K562 (cell line): ENCODE data around the gene PYY. TPM values are rescaled to one million over a fixed set of nuclear protein-coding genes. Genes with fewer than 3 reads are reported as not detected.

Source experiments
- BRCA1 ChIP-seq, 2 experiments: fragments of 450-650 bp in 1 of 2; sonication (generic) in 1 of 2; formaldehyde crosslinking in 1 of 2; IDR thresholded peaks; 2 replicates each; pipeline versions ENCODE4 v1.5.0 to v1.6.1; 2017 to 2020; ENCODE audit warnings: mild to moderate bottlenecking in 1 of 2, missing genetic modification reagents in 1 of 2
- BRF1 ChIP-seq: IDR thresholded peaks from 3 replicates; pipeline ENCODE4 v1.6.1; 2011; ENCODE audit warnings: borderline replicate concordance, mild to moderate bottlenecking; ENCODE audit not compliant: insufficient read length; ENCODE audit errors: extremely low read depth
- FOXK1 ChIP-seq: sonication (generic); formaldehyde crosslinking; IDR thresholded peaks from 2 replicates; pipeline ENCODE4 v1.8.0; 2022; ENCODE audit warnings: missing genetic modification reagents, mild to moderate bottlenecking, borderline replicate concordance
- HDAC2 ChIP-seq: fragments of 450-650 bp; IDR thresholded peaks from 2 replicates; pipeline ENCODE4 v1.6.1; 2016; ENCODE audit warnings: mild to moderate bottlenecking
- MYBL2 ChIP-seq, 2 experiments: fragments of 450-650 bp in 1 of 2; sonication (generic) in 1 of 2; formaldehyde crosslinking in 1 of 2; IDR thresholded peaks; 2 replicates each; pipeline versions ENCODE4 v1.6.1 to v1.8.1; 2017 to 2022; ENCODE audit warnings: borderline replicate concordance in 1 of 2, inconsistent platforms in 1 of 2, low read depth in 1 of 2, mild to moderate bottlenecking in 1 of 2, missing genetic modification reagents in 1 of 2, moderate library complexity in 1 of 2
- NR2C1 ChIP-seq, 2 experiments: fragments of 450-650 bp; IDR thresholded peaks; 2 replicates each; pipeline ENCODE4 v1.6.1; 2017; ENCODE audit warnings: mild to moderate bottlenecking in 2 of 2, antibody characterized with exemption in 1 of 2, inconsistent platforms in 1 of 2, missing compliant biosample characterization in 1 of 2, missing genetic modification characterization in 1 of 2
- PML ChIP-seq: IDR thresholded peaks from 2 replicates; pipeline ENCODE4 v1.6.1; 2012; ENCODE audit warnings: low read length, inconsistent platforms
- SRSF7 ChIP-seq: fragments of 200-400 bp; formaldehyde crosslinking; optimal IDR thresholded peaks from 2 replicates; pipeline ENCODE3; 2017; ENCODE audit warnings: mild to moderate bottlenecking, low read depth, low read length
- STAG1 ChIP-seq: sonication (generic); formaldehyde crosslinking; IDR thresholded peaks from 2 replicates; pipeline ENCODE4 v1.5.0; 2020; ENCODE audit warnings: missing genetic modification reagents, borderline replicate concordance
- TFAP4 ChIP-seq: sonication (generic); formaldehyde crosslinking; IDR thresholded peaks from 2 replicates; pipeline ENCODE4 v1.8.0; 2022; ENCODE audit warnings: missing genetic modification reagents, mild to moderate bottlenecking, moderate library complexity, borderline replicate concordance
- ZKSCAN3 ChIP-seq: fragments of 250-450 bp; sonication (Bioruptor Pico); IDR thresholded peaks from 2 replicates; pipeline ENCODE4 v1.4.0; 2020
- ZNF274 ChIP-seq: IDR thresholded peaks from 2 replicates; pipeline ENCODE4 v1.6.1; 2011; ENCODE audit warnings: low read depth, mild to moderate bottlenecking, low read length, moderate library complexity, borderline replicate concordance
- polyA plus RNA-seq, 8 experiments: library from polyadenylated mRNA; depleted of rRNA in 4 of 8; stranded (reverse) in 5 of 8; unstranded in 3 of 8; fragments of >200 nt; fragmentation: Nextera tagmentation in 2 of 8; fragmentation: Illumina TruSeq in 1 of 8; extraction: Ambion mirVana in 2 of 8; extraction: Trizol in 1 of 8; gene quantifications; 2 replicates each; pipeline versions ENCODE4 v1.2.1 to v1.2.3, GENCODE V29; 2011 to 2014; ENCODE audit warnings: inconsistent platforms in 1 of 8, missing spikeins in 1 of 8
- total RNA-seq, 7 experiments: library from RNA; depleted of rRNA in 6 of 7; stranded (reverse); fragments of >200 nt in 6 of 7; fragmentation: Illumina TruSeq in 2 of 7; extraction: Trizol in 2 of 7; gene quantifications; 2 replicates each; pipeline versions ENCODE4 v1.2.1 to v1.2.3, GENCODE V29; 2011 to 2021; ENCODE audit warnings: low replicate concordance in 1 of 7
- TF ChIP-seq, protein P1 (sequence below), 2 experiments: fragments of 450-650 bp in 1 of 2; sonication (generic) in 1 of 2; formaldehyde crosslinking; conservative IDR thresholded peaks; 2 replicates each; pipeline versions ENCODE4 v1.4.0 to v1.8.1; 2020 to 2022; ENCODE audit warnings: mild to moderate bottlenecking in 1 of 2, missing genetic modification reagents in 1 of 2
- TF ChIP-seq, protein P2 (sequence below): IDR thresholded peaks from 2 replicates; pipeline ENCODE4 v1.6.1; 2011; ENCODE audit warnings: borderline replicate concordance, low read depth, mild to moderate bottlenecking, moderate library complexity, low read length; ENCODE audit not compliant: insufficient read depth, poor library complexity, severe bottlenecking
- TF ChIP-seq, protein P3 (sequence below): IDR thresholded peaks from 2 replicates; pipeline ENCODE4 v1.6.1; 2016; ENCODE audit warnings: missing genetic modification characterization, missing compliant biosample characterization
- TF ChIP-seq, protein P4 (sequence below): fragments of 250-450 bp; sonication (Bioruptor Pico); IDR thresholded peaks from 2 replicates; pipeline ENCODE4 v1.4.0; 2020; ENCODE audit warnings: mild to moderate bottlenecking, moderate library complexity

PYY gene
- total and polyA plus RNA-seq, 9 of the 15 experiments (the other 6 are each of a cell fraction or from before 2014, with no cell fraction given), result not detected

DNA sequence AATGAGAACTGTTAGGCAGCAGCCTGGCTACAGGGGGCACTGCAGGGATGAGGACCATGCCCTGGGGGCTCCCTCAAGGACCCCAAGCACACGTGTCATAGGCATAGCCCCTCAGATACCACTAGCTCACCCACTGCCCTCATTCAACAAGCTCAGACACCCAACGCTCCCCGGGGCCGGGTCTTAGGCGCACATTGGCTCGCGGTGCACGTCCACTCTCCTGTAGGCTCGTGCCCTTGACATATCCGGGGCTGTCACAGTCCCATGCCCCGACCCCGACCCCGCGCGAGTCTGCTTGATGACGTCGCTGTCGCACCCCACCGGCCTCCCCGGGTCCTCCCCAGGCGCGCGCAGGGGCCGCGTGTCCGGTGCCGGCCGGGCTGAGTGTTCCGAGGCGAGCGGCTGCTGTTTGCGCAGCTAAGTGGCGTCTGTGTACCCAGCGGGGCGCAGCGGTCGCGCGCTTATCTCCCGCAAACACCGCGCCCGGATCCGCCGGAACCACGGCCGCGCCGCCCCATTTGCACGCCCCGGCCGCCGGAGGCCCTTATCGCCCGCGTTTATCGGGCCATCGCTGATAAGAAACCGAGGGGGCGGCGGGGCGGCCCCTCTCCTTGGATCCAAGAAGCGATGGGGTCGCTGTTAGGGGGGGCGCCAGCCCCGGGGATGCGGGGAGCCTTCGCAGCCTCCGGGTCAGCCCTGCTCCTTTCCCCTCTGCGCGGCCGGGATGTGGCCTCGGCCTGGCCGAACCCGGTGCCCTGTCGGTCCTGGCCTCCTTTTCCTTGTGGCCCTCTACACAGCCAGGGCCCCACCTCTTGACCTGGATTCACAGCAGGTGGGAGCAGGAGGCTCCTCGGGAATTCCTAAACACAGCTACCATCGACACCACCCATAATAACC, 30.0 kb upstream of the PYY start (continued):
- TF ChIP-seq, protein P1, sequence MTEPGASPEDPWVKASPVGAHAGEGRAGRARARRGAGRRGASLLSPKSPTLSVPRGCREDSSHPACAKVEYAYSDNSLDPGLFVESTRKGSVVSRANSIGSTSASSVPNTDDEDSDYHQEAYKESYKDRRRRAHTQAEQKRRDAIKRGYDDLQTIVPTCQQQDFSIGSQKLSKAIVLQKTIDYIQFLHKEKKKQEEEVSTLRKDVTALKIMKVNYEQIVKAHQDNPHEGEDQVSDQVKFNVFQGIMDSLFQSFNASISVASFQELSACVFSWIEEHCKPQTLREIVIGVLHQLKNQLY (CRISPR knock-in tag; conservative IDR thresholded peaks at IDR 0.05), result no peak
- TF ChIP-seq STAG1, result no peak
- no peak for TF ChIP-seq MYBL2 (IDR thresholded peaks at IDR 0.05; ENCODE audit: low read depth)
- TF ChIP-seq MYBL2 (CRISPR knock-in tag; IDR thresholded peaks at IDR 0.05; ENCODE audit: borderline replicate concordance), result no peak
- no peak for TF ChIP-seq PML
- TF ChIP-seq HDAC2, result peak; percentile 74; the same call in 1 of the 2 replicates
- TF ChIP-seq BRCA1 (IDR thresholded peaks at IDR 0.05), result no peak
- TF ChIP-seq BRCA1 (CRISPR knock-in tag; IDR thresholded peaks at IDR 0.05), result no peak
- TF ChIP-seq, protein P2, sequence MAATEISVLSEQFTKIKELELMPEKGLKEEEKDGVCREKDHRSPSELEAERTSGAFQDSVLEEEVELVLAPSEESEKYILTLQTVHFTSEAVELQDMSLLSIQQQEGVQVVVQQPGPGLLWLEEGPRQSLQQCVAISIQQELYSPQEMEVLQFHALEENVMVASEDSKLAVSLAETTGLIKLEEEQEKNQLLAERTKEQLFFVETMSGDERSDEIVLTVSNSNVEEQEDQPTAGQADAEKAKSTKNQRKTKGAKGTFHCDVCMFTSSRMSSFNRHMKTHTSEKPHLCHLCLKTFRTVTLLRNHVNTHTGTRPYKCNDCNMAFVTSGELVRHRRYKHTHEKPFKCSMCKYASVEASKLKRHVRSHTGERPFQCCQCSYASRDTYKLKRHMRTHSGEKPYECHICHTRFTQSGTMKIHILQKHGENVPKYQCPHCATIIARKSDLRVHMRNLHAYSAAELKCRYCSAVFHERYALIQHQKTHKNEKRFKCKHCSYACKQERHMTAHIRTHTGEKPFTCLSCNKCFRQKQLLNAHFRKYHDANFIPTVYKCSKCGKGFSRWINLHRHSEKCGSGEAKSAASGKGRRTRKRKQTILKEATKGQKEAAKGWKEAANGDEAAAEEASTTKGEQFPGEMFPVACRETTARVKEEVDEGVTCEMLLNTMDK, result no peak
- TF ChIP-seq, protein P3, sequence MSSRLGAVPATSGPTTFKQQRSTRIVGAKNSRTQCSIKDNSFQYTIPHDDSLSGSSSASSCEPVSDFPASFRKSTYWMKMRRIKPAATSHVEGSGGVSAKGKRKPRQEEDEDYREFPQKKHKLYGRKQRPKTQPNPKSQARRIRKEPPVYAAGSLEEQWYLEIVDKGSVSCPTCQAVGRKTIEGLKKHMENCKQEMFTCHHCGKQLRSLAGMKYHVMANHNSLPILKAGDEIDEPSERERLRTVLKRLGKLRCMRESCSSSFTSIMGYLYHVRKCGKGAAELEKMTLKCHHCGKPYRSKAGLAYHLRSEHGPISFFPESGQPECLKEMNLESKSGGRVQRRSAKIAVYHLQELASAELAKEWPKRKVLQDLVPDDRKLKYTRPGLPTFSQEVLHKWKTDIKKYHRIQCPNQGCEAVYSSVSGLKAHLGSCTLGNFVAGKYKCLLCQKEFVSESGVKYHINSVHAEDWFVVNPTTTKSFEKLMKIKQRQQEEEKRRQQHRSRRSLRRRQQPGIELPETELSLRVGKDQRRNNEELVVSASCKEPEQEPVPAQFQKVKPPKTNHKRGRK (tag), result no peak
- TF ChIP-seq SRSF7, result no peak
- TF ChIP-seq ZNF274, result no peak
- peak; percentile 55 for TF ChIP-seq TFAP4 (CRISPR knock-in tag)
- TF ChIP-seq NR2C1 (IDR thresholded peaks at IDR 0.05), result no peak
- no peak for TF ChIP-seq NR2C1 (tag; IDR thresholded peaks at IDR 0.05)
- TF ChIP-seq BRF1, result no peak
- TF ChIP-seq, protein P4, sequence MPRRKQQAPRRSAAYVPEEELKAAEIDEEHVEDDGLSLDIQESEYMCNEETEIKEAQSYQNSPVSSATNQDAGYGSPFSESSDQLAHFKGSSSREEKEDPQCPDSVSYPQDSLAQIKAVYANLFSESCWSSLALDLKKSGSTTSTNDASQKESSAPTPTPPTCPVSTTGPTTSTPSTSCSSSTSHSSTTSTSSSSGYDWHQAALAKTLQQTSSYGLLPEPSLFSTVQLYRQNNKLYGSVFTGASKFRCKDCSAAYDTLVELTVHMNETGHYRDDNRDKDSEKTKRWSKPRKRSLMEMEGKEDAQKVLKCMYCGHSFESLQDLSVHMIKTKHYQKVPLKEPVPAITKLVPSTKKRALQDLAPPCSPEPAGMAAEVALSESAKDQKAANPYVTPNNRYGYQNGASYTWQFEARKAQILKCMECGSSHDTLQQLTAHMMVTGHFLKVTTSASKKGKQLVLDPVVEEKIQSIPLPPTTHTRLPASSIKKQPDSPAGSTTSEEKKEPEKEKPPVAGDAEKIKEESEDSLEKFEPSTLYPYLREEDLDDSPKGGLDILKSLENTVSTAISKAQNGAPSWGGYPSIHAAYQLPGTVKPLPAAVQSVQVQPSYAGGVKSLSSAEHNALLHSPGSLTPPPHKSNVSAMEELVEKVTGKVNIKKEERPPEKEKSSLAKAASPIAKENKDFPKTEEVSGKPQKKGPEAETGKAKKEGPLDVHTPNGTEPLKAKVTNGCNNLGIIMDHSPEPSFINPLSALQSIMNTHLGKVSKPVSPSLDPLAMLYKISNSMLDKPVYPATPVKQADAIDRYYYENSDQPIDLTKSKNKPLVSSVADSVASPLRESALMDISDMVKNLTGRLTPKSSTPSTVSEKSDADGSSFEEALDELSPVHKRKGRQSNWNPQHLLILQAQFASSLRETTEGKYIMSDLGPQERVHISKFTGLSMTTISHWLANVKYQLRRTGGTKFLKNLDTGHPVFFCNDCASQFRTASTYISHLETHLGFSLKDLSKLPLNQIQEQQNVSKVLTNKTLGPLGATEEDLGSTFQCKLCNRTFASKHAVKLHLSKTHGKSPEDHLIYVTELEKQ (CRISPR knock-in tag), result no peak
- TF ChIP-seq ZKSCAN3 (CRISPR knock-in tag), result no peak
- TF ChIP-seq FOXK1 (CRISPR knock-in tag), result no peak
